Measurements from ENCODE around the gene FBXL16.
A peak's percentile ranks its signal among the peaks of the same experiment; 100 is the strongest.

FBXL16 gene

DNA sequence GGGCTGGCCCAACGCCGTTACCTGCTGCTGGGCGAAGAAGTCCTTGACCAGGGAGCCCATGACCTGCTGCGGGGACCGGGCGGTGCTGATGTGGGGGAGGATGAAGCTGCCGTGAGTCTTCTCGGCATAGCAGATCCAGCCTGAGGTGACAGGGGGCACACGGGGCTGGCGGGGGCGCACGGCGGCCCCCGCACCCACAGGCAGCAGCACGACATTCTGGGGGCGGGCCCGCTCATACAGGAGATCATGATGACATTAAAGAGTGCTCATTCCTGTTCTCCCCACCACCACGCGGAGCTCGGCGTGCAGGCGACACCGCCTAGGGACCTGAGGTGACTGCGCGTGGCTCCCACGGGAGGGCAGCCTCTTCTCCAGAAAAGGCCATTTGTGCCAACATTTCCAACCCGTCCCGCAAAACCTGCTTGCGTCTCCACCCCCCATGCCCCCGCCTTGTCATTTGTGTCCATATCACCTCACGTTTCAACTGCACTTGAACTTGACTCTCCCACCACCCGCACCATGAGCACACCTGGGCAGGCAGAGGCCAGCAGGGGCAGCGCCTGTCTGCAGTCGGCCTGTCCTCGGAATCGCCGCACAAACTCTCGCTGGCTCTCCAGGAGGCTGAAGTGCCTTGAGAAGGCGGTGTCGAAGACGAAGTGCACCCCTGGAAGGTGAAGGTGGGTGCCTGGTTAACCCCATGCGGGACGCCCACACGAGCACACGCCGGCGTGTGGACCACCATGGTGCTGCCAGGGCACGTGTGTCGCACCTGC is 28.8 kb upstream of the FBXL16 start:
- DNase-seq = no peak

DNA sequence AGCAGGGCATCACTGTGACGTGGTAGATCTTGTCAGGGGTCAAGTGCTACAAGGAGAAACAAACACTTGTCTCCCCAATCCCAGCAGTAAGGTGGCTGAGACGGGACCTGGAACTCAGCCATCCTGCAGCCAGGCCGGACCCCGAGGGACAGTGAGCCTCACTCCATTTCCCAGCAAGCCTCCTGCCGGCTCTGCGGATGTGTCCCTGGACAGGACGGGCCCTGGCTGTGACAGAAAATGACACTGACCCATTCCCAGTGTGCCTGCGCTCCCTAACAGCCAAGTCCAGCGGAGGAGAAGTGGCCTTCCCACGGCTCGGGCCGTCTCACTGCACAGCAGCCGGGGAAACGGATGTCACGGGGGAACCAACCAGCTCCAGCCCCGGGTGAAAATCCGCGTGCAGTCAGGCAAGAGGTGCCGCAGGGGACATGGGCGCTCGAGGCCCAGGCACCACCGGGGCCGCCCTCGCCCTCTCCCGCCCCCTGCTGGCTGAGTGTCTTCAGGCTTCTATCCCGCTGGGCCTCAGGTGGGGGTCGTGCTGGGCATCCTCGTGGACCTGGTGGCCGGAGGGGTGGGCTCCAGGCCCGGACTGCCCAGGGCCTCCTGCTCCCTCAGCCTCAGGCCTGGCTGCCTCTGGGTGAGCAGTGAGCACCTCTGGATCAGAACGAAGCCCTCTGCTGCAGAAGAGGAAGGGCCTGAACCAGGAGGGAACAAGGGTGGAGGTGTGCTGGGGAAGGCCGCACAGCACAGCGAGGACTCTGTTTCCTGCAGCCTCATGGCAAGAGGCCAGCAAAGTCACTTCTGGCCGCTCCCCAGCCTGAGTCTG is 28.0 kb upstream of the FBXL16 start:
- DNase-seq = no peak

DNA sequence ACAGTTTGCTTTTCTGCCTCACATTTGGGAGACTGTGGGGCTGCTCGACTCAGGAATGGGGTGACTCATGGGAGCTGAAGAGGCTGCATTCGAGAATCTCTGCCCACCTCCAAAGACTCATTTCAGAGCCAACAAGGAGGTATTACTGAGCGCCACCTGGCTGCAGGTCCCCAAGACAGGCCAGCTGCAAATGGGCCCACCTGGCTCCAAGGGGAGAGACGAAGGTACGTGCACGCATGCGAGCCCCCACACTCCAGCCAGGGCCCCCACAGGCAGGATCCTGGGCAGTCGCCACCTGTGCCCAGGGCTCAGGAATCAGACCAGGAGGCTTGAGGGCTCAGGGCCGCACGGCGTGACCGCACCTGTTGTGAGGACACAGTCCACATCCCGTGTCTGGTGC is 27.3 kb upstream of the FBXL16 start:
- DNase-seq = no peak

DNA sequence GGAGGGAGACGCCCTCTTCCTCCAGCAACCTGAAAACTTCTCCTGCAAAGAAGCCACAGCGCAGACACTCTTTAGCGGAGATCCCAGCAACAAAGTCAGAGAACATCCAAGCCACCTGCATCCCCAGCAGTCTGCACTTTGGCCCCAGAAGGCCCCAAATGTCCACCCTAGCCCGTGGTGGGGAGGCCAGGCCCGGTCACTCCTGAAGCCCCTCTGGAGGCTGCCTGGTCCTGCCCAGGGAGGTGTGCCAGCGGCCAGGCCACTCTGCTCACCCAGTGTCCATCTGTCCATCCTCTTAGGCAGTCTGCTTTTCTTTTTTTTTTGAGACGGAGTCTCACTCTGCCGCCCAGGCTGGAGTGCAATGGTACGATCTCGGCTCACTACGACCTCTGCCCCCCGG is 26.7 kb upstream of the FBXL16 start:
- no peak for DNase-seq

DNA sequence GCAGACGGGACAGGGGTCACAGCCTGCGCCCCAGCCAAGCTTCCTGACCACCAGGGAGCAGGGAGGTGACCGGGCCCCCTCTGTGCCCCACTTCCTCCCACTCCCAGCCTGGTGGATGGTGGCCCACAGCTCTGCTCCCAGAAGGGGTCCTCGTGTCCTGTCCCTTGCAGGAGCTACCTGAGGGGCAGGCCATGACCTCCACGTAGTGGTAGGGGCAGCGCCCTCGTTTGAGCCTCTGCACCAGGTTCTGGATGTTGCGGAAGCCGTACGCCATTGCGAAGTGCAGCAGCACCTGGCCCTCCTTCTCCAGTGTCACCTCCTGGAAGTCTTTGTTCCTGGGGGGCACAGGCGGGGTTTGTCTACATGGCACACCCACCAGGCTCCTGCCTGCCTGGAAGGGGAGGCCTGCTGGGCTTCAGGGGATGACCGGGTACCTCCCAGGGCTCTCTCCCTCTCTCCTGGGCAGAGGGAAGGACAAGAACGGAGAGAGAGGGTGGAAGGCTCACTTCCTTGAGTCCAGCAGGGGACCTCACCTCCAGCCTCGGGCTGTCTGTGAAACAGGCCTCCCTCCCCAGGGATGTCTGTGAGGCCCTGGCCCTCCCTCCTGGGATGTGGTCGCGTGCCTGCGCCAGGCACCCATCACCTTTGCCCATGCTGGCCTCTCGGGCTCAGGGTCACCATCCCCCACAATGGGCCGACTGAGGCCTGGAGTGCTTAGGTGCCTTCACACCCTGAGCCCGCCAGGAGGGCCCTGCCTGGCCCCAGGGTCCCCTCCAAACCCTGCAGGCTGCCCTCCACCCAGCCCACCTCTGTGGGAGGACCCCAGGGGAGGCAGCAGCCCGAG is 25.3 kb upstream of the FBXL16 start:
- DNase-seq = no peak

DNA sequence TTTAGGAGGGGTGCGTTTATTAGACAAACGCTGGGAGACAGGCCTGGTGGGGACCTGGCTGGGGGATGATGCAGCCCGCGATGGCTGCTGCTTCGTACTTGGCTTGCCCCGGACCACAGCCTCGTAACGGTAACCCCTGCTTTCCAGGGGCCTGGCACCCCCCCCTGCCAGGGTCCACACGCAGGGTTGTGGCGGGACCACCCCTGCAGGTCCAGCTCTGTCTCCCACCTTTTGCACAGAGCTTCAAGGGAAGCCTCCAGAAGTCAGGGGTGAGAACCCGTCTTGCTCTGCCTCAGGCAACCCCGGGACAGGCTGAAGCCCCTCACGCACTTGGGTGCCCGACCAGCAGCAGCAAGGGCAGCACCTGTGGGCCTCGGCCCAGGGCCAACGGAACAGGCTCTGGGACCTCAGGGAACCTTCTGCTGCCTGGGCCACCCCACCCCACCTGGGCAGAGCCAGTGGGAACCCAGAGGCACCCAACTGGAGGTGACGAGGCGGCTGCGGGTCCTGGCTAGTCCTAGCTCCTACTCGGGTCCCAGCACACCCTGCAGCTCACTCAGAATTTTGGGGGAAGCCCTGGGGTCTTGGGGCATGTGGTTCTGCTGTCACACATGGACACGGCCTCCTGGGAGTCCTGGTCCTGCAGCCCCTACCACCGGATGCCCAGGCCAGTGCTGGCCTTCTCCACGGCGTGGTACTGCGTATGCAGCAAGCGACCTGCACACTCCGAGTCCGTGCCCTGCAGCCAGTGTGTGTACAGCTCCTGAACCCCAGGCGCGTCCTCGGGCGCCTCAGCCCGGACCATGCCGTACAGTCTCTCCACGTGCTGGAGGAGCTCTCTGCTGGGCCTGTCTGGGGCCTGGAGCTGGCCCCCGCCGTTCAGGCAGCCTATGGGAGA is 24.4 kb upstream of the FBXL16 start:
- DNase-seq = no peak

DNA sequence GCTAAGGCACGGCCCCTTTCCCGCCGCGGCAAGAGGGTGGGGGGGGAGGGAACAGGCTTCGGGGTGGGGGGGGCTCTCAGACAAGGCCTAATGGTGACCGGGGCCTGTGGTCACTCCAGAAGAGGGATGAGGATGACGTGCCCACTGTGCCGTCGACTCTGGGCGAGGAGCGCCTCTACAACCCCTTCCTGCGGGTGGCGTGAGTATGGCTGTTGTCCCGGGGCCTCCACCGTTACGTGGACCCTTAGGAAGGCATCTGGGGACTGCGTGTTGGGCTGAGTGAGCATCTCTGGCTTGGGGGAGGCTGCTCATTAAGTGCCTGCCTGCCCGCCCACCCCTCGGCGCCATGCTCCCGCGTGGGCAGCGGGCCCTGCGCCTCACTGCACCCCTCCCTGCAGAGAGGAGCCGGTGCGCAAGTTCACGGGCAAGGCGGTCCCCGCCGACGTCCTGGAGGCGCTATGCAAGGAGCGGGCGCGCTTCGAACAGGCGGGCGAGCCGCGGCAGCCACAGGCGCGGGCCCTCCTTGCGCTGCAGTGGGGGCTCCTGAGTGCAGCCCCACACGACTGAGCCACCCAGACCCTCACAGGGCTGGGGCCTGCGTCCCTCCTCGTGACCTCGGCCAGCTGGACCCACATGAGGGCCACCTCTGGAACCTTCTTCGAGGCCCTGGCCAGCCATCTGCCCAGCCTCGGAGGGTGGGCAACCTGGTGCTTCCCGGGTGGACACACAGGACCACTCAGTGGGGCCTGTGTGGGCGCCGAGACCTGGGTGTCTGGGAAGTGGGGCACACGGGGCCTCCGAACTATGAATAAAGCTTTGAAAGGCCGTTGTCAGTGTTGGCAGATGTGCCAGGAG is 23.5 kb upstream of the FBXL16 start:
- DNase-seq = no peak

DNA sequence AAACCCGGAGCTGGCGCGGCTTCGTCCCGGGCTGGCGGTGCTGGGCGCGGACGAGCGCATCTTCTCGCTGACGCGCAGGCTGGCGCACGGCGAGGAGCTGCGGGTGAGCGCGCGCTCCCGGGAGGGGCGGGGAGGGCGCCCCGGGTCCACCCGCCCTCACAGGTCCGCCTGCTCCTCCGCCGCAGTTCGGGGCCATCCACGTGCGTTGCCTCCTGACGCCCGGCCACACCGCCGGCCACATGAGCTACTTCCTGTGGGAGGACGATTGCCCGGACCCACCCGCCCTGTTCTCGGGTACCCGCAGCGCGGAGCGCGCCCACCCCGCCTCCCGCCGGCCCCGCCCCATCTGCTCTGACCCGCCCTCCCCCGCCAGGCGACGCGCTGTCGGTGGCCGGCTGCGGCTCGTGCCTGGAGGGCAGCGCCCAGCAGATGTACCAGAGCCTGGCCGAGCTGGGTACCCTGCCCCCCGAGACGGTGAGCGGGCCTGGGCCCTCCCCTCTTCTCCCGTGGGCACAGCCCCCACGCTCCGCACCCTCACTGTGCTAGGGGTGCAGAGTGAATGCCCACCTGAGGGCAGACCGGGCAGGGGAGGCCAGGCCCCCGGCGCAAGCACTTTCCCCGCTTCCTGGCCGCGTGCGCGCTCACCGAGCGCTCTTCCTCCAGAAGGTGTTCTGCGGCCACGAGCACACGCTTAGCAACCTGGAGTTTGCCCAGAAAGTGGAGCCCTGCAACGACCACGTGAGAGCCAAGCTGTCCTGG is 22.7 kb upstream of the FBXL16 start:
- peak; percentile 40 for DNase-seq

DNA sequence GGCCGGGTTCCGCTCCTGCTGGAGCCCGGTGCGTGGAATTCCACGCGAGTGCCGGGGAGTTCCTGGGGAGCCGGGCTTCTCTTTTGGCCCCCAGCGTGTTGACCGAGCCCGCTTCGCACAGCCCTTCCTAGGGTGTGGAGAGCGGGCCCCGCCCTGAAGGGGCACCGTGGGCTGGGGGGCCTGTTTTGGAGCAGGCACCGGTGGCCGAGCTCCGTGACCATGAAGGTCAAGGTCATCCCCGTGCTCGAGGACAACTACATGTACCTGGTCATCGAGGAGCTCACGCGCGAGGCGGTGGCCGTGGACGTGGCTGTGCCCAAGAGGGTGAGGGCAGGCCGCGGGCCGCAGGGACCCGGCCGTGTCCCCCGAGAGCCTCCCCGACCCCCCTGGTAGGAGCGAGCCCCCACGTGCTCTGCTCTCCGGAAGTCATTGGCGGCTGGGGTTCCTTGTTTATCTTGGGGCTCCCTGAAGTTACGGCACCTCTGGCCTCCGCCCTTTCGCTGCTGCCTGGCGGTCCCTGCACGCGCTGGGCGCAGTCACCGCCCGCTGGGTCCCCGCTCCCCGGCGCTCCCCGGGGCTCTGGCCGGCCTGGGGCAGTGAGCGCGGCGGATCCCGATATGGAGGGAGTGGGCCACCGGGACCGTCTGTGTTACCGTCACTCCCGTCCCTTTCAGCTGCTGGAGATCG is 21.8 kb upstream of the FBXL16 start:
- DNase-seq = no peak

DNA sequence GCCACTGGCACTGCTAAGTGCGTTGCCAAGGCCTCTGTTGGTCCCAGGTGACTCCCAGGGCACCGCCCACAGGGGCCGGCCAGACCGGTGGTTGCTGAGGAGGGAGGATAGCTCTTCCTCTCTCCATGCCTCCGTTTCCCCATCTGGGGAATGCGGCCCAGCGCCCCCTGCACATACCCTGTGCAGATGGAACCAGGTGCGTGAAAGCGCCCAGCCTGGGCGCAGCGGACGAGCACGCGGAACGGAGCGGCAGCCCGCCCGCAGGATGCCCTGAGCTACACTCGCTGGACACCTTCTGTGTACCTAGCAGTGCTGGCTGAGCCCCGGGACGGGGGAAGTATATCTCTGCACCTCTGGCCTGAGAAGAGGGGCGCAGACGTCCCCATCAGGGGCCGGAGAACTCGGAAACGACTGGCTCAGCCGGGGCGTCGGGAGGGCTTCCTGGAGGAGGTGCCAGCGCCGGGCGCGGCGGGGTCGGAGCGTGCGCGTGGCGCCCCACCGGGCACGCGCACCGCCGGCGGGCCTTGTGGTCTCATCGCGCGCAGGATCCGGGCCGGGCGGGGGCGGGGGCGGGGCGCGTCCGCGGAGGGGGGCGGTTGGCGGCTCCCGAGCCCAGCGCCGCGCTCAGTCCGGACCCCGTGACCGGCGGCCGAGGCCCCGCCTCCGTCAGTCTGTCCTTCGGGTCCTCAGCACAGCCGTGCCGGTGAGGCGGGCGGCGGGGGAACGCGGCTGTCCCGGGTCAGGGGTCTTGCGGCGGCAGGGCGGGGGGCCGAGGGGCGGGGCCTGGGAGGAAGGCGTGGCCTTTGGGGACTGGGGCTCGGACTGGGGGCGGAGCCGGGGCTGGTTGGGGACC is 21.1 kb upstream of the FBXL16 start, which contains the start of the genes CCDC78 and HAGHL:
TSS of gene CCDC78 (minus strand) at position 6 of the 853 bp plus-strand sequence. CDS start 76 bp downstream, outside the sequence.
TSS of gene HAGHL (plus strand) at position 669 of the 853 bp plus-strand sequence. CDS start 404 bp downstream, outside the sequence.
- no peak for DNase-seq

DNA sequence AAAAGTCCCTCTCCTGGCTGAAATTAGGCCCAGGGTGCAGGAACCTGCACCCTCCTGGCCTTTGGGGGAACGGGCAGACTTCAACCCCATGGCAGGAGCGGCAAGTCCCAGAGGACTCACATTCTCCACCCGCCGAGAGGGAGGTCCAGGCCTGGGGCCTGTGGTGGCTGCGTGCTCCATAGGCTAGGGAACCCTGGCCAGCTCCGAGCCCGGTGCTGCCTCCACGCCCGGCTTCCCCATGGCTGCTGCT is 20.5 kb upstream of the FBXL16 start:
- DNase-seq = no peak

DNA sequence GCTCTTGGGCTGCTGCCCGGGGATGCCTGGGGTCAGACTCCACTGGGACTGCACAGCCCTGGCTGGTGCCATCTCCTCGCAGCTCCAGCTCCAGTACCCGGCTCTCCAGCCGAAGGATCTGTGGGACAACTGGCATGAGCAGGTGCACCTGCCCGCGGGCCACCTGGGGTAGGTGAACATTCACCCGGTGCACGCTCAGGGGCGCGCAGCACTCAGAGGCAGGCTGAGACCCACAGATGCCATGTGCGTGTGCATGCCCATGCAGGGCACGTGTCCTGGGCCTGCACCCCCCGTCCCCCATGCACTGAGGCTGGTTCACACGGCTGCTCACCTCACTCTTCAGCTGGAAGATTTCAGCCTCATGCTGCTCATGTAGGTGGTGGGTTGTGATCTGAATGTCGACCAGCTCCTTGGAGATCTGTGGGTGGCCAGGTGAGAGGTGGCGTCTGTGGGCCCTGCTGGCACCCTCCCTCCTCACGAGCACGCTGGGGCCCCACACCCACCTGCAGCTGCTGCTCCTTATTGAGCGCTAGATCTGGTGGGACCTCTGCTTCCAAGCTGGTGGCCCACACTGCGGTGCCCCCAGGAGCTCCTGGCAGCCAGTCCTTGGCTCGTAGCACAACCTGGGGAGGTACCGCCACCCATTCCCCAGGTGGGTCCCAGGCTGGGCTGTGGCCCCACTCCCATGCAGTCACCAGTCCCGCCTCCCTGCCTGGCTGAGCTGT is 20.0 kb upstream of the FBXL16 start:
- no peak for DNase-seq

DNA sequence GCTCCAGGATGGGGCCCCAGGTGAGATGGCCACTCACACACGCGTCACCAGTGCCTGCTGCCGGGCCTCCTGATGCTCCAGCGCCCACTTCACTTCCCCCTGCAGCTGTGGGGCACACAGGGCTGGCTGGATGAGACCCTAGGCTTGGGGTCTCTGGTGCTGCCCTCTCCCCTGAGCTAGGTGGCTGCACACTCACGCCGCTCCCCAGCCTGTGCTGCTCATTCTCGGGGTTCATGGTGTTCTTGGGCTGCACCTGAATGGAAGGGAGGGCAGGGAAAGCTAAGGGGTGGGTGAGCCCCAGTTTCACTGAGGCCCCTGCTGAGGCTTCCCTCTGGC is 19.4 kb upstream of the FBXL16 start:
- no peak for DNase-seq

DNA sequence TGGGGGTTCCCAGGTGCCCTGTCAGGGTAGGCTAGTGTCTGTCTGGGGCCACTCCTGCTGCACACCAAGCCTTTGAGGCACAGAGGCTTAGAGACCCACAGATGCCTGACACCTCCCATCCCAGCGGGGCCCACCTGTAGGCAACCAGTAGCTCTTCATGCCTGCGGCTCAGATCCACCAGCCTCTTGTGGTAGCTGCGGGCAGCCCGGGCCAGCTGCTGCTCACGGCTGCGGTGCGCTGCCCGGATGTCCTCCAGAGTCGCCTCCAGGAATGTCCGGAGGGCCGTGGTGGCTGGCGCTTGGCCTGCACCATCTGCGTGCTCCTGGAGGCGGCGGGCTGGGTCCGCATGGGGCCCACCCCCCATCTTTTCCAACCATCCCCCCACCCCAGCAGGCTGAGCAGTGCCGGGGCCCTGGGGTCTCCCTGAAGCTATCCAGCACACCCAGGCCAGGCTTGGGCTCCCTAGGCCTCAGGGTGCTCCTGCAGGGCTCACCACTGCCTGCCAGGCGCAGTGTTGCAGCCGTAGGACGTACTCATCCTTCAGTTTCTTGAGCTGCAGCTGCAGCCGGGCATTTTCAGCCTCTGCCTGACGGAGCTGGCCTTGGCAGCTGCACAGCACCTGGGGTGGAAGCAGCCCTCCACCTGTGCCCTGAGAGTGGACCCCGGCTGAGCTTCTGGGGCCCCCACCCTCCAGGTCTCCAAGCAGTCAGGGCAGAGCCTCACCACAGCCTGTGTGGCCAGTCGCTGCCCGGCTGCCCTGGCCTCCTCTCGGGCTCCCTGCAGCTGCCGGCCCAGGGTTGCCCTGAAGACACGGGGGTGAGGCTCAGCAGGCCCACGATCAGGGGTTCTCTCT is 18.8 kb upstream of the FBXL16 start:
- no peak for DNase-seq

DNA sequence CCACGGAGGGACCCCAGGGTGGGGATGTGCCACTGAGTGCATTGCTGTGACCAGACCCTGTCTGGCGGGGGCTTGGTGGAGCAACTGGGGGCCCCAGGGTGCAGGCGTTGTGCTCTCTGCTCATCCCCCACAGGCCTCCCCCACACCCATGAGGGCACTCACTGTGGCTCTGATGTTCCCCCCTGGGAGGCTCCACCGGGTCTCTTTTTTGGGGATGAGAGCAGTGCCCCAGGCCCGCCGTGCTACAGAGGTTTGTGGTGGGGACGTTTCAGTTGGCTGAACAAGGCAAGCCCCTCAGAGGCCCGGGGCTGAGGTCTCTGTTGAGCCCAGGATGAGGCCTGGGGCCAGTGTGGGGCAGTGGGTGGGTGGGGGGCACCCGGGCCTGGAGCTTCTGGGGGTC is 18.1 kb upstream of the FBXL16 start:
- DNase-seq = no peak

DNA sequence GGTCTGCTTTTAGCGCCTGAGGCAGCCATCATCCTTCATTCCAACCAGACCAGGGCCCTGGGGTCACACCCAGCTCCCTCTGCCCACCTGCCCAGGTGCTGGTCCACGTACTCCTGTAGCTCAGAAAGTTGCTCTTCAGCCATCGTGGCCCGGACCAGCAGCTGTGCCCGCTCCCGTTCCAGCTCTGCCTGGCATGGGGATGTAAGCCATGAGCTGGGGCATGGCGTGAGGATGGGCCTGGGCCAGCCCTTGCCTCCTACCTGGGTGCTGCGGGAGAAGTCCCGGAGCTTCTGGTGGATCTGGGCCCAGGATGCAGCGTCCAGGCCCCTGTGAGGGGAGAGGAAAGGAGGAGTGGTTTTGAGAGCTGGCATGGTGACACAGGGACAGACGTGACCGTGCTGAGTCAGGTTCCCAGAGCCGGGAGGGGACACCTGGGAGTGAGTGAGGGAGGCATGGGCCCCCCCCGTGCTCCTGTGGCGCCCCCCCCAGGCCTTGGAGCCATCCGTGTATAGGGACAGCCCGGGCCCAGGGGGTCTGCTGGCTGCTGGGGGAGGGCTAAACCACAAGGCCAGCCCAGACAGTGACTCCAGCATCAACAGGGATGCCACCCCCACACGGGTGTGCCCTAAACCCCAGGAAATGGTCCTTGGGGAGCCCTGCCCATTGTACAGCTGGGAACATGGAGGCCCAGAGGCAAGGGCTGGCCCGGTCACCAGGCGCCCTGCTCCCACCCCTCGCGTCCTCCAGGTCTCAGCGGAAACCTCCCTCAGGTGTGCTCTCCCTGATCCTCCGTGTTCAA is 17.4 kb upstream of the FBXL16 start:
- no peak for DNase-seq

All from activated CD4-positive, alpha-beta T cell treated with anti-CD3 and anti-CD28 coated beads for 1 hour (primary cell).